SK-N-SH treated with all-trans-retinoic acid at 6 μM for 48 hours (cell line): ENCODE data around the gene CIC.

Experiments
- ARNTL ChIP-seq: fragments of 450-650 bp; formaldehyde crosslinking; IDR thresholded peaks from 2 replicates; pipeline ENCODE4 v1.5.0; 2020; ENCODE audit warnings: low read depth, mild to moderate bottlenecking, moderate library complexity, borderline replicate concordance
- CREB5 ChIP-seq: fragments of 250-450 bp; sonication (Bioruptor Pico); IDR thresholded peaks from 2 replicates; pipeline ENCODE4 v1.5.1; 2020; ENCODE audit warnings: low read depth, mild to moderate bottlenecking, moderate library complexity
- ESRRG ChIP-seq: fragments of 250-450 bp; sonication (Bioruptor Pico); IDR thresholded peaks from 2 replicates; pipeline ENCODE4 v1.6.1; 2021; ENCODE audit warnings: mild to moderate bottlenecking
- GLIS3 ChIP-seq: fragments of 250-450 bp; sonication (Bioruptor Pico); IDR thresholded peaks from 2 replicates; pipeline ENCODE4 v1.5.0; 2020; ENCODE audit warnings: mild to moderate bottlenecking, moderate library complexity
- ISL1 ChIP-seq: fragments of 250-450 bp; sonication (Bioruptor Pico); IDR thresholded peaks from 2 replicates; pipeline ENCODE4 v2.1.2; 2022; ENCODE audit warnings: mild to moderate bottlenecking, moderate library complexity
- RARB ChIP-seq: fragments of 250-450 bp; sonication (Bioruptor Pico); IDR thresholded peaks from 2 replicates; pipeline ENCODE4 v1.8.0; 2021; ENCODE audit warnings: mild to moderate bottlenecking, moderate library complexity
- TSHZ2 ChIP-seq: fragments of 250-450 bp; sonication (Bioruptor Pico); IDR thresholded peaks from 2 replicates; pipeline ENCODE4 v1.5.0; 2020; ENCODE audit warnings: mild to moderate bottlenecking, moderate library complexity
- ZC3H10 ChIP-seq: fragments of 250-450 bp; sonication (Bioruptor Pico); IDR thresholded peaks from 2 replicates; pipeline ENCODE4 v1.5.1; 2021; ENCODE audit warnings: mild to moderate bottlenecking, moderate library complexity
- ZFP3 ChIP-seq: fragments of 250-450 bp; sonication (Bioruptor Pico); IDR thresholded peaks from 2 replicates; pipeline ENCODE4 v1.5.0; 2020; ENCODE audit warnings: mild to moderate bottlenecking, moderate library complexity
- ZFP30 ChIP-seq: fragments of 450-650 bp; formaldehyde crosslinking; IDR thresholded peaks from 2 replicates; pipeline ENCODE4 v1.5.0; 2022; ENCODE audit warnings: mild to moderate bottlenecking, moderate library complexity
- ZNF70 ChIP-seq: fragments of 450-650 bp; formaldehyde crosslinking; IDR thresholded peaks from 2 replicates; pipeline ENCODE4 v1.5.0; 2020; ENCODE audit warnings: mild to moderate bottlenecking, moderate library complexity
- ZNF8 ChIP-seq: fragments of 450-650 bp; formaldehyde crosslinking; IDR thresholded peaks from 2 replicates; pipeline ENCODE4 v1.5.0; 2020; ENCODE audit warnings: mild to moderate bottlenecking, moderate library complexity

- TF ChIP-seq ESRRG (CRISPR knock-in tag), result no peak
- TF ChIP-seq RARB (CRISPR knock-in tag), result no peak
- TF ChIP-seq ZFP3, result no peak
- no peak for TF ChIP-seq ARNTL
- TF ChIP-seq GLIS3 (CRISPR knock-in tag), result no peak
- TF ChIP-seq ZNF70 (CRISPR knock-in tag), result no peak
- no peak for TF ChIP-seq ISL1 (CRISPR knock-in tag)
- TF ChIP-seq TSHZ2, result no peak
- no peak for TF ChIP-seq CREB5 (CRISPR knock-in tag)
- no peak for TF ChIP-seq ZNF8
- TF ChIP-seq ZFP30 (CRISPR knock-in tag), result no peak
- no peak for TF ChIP-seq ZC3H10
Measured at GRCh38 chr19:42233106-42233505, 35.9 kb upstream of the CIC start.
